SU-DHL-6 (cell line): ENCODE results near the gene ITPR1.

Source experiments
- EZH2phosphoT487 ChIP-seq: fragments of 200-600 bp; sonication (generic), shearing (Covaris generic); conservative IDR thresholded peaks from 2 replicates; pipeline ENCODE4 v1.6.1; 2018; ENCODE audit warnings: mild to moderate bottlenecking, antibody characterized with exemption, low read length, moderate library complexity, mixed read lengths
- TF ChIP-seq, protein P1 (sequence below): fragments of 200-600 bp; sonication (generic); IDR thresholded peaks from one replicate; pipeline ENCODE4 v1.5.1; 2017; ENCODE audit warnings: antibody characterized with exemption, mild to moderate bottlenecking, low read length, moderate library complexity; ENCODE audit not compliant: insufficient read depth, poor library complexity, severe bottlenecking

- TF ChIP-seq, protein P1, sequence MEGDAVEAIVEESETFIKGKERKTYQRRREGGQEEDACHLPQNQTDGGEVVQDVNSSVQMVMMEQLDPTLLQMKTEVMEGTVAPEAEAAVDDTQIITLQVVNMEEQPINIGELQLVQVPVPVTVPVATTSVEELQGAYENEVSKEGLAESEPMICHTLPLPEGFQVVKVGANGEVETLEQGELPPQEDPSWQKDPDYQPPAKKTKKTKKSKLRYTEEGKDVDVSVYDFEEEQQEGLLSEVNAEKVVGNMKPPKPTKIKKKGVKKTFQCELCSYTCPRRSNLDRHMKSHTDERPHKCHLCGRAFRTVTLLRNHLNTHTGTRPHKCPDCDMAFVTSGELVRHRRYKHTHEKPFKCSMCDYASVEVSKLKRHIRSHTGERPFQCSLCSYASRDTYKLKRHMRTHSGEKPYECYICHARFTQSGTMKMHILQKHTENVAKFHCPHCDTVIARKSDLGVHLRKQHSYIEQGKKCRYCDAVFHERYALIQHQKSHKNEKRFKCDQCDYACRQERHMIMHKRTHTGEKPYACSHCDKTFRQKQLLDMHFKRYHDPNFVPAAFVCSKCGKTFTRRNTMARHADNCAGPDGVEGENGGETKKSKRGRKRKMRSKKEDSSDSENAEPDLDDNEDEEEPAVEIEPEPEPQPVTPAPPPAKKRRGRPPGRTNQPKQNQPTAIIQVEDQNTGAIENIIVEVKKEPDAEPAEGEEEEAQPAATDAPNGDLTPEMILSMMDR = no peak
- TF ChIP-seq EZH2phosphoT487 = no peak
Measured at GRCh38 chr3:4593014-4593413, 99.9 kb downstream of the ITPR1 start.
